Measurements from ENCODE around the gene KCP. TPM values are rescaled to one million over a fixed set of nuclear protein-coding genes. Genes with fewer than 3 reads are reported as not detected.

KCP gene
- total RNA-seq: 0.32 and 0.49 TPM in 2 replicates

DNA sequence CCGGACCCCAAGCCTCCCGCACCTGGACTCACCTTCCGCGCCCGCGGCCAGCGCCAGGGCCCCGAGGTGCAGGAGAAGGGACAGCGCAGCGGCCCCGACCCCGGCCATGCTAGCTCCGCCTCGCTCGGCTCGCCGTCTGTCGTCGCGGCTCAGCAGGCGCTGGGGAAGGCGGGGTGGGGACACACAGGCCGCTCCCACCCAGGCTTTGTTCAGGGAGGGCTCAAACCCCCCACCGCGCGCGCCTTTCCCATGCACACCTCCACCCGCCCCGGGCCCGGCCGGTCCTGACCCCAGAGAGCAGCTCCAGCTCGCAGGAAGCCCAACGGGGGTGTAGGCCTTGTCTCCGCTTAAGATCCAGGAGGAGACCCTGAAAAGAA, at the start of gene KCP:
KCP (minus strand) TSS at position 141 of the 377 bp plus-strand sequence; CDS start at position 108, 33 bp downstream.

DNA sequence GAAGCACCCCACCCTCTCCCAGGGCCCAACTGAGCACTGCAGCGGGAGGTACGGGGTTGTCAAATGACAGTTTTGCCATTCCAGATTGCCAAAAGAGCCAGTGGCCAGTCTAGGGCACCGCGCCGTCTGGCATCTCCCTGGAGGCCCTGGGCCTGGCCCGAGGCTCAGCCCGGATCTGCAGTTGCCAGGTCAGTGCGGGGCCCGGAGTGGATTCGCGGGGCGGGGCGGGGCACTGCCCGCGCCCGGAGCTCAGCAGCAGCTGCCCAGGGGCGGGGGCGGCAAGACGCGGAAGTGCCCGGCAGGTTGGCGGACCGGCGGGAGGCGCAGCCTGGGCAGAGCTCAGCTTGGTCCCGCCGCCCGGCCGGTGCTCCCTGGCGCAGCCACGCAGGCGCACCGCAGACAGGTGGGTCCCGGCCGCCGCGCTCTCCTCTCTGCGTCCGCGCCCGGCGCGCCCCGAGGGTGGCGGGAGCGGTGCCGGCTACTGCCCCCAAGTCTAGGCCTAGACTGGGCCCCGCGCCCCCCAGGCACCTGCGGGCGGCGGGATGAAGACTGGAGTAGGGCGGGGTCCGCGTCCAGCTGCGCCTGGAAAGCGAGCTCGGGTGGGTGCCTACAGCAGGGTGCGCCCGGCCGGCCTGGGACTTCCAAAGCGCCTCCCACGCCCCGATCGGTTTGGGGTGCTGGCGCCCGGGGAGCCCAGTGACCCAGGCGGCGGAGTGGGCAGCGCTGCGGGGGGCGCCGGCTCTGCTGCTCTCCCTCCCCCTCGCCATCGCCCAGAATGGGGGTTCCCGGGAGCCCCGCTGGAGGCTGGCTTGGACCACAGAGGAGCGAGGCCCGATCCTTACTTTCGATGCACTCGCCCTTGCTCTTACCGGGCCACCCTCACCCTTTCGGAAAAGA, 27.4 kb upstream of the KCP start, which contains the start of gene IRF5:
IRF5 (plus strand) TSS at position 281 of the 897 bp plus-strand sequence. CDS start 4,155 bp downstream, outside the sequence.

DNA sequence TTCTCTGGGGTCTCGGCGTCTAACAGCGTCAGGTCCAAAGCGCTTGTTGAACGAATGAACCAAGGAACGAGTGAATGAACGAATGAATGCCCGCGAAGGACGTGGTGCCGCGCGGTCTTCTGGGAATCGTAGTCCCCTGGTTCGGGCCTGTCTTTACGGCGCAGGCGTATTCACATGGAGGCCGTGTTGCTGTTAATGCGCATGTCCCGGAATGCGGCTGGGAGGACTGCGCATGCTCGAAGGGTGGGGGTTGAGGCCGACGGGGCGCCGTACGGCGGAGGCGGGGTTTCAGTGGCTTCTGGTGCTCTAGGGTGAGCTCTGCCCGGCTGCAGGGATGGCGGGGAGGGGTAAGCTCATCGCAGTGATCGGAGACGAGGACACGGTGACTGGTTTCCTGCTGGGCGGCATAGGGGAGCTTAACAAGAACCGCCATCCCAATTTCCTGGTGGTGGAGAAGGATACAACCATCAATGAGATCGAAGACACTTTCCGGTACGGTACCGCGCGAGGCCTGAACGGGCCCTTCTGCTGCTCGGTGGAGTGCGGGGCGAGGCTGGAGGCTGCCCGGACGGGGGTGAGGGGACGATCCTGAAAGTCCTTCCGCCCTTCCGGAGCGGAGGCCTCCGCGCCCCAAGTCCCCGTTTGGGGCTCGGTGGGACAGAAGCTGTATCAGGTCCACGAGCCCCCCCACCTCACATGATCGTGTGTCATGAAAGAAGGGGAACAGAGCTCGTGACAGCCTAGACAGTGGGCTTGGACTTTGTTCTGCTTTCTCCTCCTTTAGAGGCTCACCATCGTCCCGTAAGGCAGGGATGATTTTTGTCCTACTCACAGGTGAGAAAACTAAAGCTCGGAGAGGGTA, 47.7 kb downstream of the KCP start, which contains the start of gene ATP6V1F:
ATP6V1F (plus strand) TSS at position 286 of the 862 bp plus-strand sequence; CDS start at position 335, 49 bp downstream.

DNA sequence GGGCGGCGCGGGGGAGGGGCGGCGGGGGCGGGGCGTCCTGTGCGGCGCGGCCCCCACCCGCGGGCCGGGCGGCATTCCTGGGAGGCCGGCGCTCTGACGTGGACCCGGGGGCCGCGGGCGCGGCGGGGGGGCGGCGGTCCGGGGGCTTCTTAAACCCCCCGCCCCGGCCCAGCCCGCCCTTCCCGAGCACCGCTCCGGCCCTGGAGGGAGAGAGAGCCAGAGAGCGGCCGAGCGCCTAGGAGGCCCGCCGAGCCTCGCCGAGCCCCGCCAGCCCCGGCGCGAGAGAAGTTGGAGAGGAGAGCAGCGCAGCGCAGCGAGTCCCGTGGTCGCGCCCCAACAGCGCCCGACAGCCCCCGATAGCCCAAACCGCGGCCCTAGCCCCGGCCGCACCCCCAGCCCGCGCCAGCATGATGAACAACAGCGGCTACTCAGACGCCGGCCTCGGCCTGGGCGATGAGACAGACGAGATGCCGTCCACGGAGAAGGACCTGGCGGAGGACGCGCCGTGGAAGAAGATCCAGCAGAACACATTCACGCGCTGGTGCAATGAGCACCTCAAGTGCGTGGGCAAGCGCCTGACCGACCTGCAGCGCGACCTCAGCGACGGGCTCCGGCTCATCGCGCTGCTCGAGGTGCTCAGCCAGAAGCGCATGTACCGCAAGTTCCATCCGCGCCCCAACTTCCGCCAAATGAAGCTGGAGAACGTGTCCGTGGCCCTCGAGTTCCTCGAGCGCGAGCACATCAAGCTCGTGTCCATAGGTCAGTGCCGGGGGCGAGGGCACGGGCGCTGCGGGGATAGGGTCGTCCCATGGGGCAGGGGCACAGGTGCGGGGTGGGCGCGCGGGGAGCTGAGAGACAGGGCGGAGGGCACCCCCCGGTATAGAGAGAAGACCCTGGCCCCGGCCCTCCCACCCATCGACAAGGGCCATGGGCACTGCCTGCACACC, 80.0 kb downstream of the KCP start, which contains the start of gene FLNC:
FLNC (plus strand) TSS at position 176 of the 947 bp plus-strand sequence; CDS start at position 408, 232 bp downstream.

Other genes starting within 250 kb of the KCP start
- gene GARIN1A, start 238.4 kb downstream of the KCP start, total RNA-seq: 2.1 and 2.4 TPM in 2 replicates
- gene CALU, start 171.3 kb downstream of the KCP start, total RNA-seq: 859 and 882 TPM in 2 replicates
- gene OPN1SW, start 134.9 kb downstream of the KCP start, total RNA-seq: not detected in 2 replicates
- gene CCDC136, start 118.7 kb downstream of the KCP start, total RNA-seq: 3.8 and 4.2 TPM in 2 replicates
- gene FLNC, start 80.3 kb downstream of the KCP start, total RNA-seq: 87.9 and 107 TPM in 2 replicates
- gene ATP6V1F, start 47.9 kb downstream of the KCP start, total RNA-seq: 52.1 and 57.7 TPM in 2 replicates
- 0.16 TPM in 1 of 2 replicates, not detected in the other for gene IRF5, start 27.2 kb upstream of the KCP start, total RNA-seq
- gene TNPO3, start 144.4 kb upstream of the KCP start, total RNA-seq: 66.7 and 86.5 TPM in 2 replicates
- 0.73 TPM in 1 of 2 replicates, not detected in the other for gene TSPAN33, start 234.0 kb upstream of the KCP start, total RNA-seq

Data from hair follicle dermal papilla cell (primary cell).